B cell (primary cell): ENCODE data around the gene WIPF1.

Source experiments
- EZH2 ChIP-seq: IDR thresholded peaks from 2 replicates; pipeline ENCODE4 v1.6.1; 2012; ENCODE audit warnings: borderline replicate concordance, low read depth, mild to moderate bottlenecking, moderate library complexity, low read length; ENCODE audit not compliant: insufficient read depth, poor library complexity, severe bottlenecking
- TF ChIP-seq, protein P1 (sequence below): fragments of 200-600 bp; IDR thresholded peaks from one replicate; pipeline ENCODE4 v1.8.0; 2022; ENCODE audit warnings: antibody characterized with exemption, mild to moderate bottlenecking

DNA sequence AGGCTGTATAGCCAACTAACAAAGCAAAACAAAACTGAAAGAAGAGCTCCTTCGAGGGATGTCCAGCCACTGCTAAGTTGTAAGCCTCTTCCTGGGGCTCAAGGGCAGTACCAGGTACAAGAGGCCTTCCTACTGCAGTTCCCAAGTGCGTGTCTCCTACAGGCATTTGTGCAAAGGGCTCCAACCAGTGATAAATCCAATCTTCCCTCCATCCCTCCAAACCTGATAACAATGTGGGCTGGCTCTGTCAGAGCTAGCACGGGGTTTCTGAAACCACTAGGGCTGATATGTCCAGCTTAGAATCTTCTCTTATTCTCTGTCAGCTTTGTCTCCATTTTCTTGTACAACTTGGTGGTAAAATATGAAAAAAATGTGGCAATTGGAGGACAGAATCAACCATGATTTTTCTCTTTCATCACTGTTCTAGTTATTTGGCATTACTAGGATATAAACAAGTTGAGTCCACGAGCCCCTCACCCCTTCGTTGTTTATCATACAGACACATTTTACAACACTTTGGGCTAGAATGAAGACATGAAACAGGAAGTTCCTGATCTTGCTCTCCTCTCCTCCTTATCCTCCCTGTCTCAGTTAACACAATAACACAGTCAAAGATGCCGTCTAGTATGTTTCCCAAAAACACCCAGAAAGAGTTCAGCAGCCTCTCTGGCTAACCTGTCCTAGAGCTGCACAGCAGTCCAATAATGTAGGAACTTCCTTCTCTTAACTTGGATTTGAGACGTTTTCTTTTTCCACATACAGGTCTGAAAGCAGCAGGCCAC lies 35.4 kb upstream of the WIPF1 start:
- TF ChIP-seq, protein P1, sequence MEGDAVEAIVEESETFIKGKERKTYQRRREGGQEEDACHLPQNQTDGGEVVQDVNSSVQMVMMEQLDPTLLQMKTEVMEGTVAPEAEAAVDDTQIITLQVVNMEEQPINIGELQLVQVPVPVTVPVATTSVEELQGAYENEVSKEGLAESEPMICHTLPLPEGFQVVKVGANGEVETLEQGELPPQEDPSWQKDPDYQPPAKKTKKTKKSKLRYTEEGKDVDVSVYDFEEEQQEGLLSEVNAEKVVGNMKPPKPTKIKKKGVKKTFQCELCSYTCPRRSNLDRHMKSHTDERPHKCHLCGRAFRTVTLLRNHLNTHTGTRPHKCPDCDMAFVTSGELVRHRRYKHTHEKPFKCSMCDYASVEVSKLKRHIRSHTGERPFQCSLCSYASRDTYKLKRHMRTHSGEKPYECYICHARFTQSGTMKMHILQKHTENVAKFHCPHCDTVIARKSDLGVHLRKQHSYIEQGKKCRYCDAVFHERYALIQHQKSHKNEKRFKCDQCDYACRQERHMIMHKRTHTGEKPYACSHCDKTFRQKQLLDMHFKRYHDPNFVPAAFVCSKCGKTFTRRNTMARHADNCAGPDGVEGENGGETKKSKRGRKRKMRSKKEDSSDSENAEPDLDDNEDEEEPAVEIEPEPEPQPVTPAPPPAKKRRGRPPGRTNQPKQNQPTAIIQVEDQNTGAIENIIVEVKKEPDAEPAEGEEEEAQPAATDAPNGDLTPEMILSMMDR, result no peak
- TF ChIP-seq EZH2, result no peak
